NCI-H2107 (cell line): ENCODE measurements around the gene KDM6A.
"Not testable (repeated sequence)": the region's sequence is repeated elsewhere in the genome, so short reads cannot be mapped to it uniquely, and the experiment has no call there.

Source experiments
- DNase-seq: peaks from one replicate; lab custom pipeline; 2025; lab: John Stamatoyannopoulos, UW

The KDM6A gene

DNA sequence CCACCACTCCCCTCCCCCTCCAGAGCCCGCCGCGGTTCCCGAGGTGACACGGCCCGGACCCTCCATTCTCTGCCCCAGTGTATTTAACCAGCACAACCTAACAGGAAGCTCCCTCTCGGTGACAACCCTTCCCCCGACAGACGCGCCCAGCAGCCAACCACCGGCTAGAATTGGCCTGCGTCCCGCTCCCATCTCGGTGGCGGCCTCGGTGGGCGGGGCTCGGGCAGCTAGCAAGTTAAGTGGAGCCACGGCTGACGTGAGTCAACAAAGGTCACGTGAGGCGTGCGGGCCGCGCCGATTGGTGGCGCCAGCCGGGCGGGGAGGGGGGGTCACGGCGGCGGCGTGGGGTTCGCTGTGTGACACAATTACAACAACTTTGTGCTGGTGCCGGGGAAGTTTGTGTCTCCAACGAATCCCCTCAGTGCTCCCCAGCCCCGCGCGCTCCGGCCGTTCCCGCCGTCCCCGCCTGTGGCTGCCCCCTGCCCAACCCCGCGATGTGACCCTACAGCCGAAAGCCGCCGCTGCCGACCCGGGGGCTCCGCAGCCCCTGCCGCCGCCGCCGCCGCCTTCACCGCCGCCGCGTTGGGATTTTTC lies at the start of gene KDM6A:
KDM6A (plus strand) TSS at position 368 of the 594 bp plus-strand sequence. CDS start 364 bp downstream, outside the sequence.
- peak; percentile 96 for DNase-seq

DNA sequence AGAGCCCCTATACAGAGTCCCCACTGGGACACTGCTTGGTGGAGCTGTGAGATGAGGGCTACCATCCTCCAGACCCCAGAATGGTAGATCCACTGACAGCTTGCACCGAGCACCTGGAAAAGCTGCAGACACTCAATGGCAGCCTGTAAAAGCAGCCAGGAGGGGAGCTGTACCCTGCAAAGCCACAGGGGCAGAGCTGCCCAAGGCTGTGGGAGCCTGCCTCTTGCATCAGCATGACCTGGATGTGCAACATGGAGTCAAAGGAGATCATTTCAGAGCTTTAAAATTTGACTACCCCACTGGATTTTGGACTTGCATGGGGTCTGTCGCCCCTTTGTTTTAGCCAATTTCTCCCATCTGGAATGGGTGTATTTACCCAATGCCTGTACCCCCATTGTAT lies 49.8 kb upstream of the KDM6A start:
- not testable (repeated sequence) for DNase-seq

DNA sequence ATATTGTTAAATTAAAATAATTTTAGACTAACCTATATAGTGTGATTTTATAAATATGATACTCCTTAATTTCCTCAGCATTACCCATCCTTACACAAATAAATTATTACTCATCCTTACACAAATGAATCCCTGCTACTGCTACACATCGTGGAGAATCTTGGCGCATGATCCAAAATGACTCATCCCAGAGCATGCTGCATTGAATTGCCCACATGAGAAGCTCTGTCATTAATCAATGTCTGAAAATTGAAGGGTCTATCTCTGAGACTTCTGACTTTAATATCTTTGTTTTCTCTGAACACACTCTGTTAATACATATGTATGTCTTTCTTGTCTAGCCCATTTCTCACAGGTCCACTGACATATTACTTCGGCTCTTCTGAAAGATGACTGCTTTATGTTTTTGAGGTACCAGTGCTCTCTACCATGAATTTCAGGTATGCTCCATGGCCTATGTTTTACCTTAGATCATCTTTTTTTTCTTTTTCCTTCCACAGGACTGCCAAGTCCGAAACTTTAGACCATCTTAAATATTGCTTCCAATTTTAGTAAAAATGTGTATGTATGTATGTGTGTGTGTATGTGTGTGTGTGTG lies 44.9 kb upstream of the KDM6A start:
- no peak for DNase-seq

DNA sequence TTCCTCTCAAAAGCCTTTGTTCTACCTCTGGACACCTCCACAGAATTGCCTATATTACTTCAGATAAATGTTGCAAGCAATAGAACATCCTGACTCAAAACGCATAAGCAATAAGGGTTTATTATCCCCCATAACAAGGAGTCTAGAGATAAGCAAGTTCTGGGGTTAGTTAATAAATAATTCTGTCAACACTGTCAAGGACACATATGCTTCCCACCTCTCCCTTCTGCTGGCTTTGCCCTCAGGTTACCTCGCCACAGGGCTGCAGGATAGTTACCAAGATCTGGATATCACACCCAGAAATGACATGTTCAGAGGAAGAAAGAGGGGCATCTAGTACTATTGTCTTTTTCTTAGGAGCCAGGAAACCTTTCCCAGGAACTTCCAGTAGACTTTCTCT lies 43.2 kb upstream of the KDM6A start:
- DNase-seq, result no peak

DNA sequence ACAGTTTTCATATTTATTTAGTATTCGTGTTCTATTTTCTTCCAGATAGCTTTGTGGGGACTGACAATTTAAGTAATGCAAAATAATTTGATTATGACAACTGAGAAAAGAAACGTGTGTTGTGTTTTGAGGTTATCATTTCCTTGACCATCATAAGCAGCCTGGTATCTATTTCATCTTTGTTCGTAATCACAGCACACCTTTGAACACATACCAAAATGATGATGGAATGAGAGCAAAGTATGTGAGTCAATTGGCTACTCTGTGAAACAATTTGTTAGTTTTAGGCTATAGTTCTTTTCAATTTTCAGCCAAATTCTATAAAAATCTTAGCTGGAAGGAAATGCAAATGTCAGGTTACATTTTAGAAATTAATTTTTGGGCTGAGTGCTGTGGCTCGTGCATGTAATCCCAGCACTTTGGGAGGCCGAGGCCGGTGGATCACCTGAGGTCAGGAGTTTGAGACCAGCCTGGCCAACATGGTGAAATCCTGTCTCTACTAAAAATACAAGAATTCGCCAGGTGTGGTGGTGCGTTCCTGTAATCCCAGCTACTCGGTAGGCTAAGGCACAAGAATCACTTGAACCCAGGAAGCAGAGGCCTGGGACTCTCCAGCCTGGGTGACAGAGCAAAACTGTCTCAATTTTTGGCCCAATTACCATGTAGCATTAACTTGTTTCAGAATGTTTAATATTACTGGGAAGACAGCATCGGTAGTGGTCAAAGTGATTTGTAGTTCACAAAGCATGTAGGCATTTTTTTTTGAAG lies 30.3 kb upstream of the KDM6A start:
- DNase-seq, result no peak

DNA sequence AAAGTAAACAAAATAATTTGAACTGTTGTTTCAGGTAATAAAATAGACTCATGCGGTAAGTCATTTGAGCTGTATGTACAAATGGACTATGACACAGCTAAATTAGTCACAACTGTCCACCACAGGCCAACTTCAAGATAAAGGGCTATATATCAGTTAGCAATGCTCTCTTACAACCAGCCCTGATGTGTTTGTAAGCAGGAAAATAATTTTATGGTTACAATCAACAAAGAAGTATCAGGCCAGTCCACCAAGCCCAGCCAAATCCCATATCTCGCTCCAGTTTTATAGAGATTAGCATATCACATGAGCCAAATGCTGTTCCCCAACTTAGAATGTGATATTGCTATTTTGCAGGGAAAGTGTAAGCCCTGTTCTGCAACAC lies 29.7 kb upstream of the KDM6A start:
- no peak for DNase-seq

DNA sequence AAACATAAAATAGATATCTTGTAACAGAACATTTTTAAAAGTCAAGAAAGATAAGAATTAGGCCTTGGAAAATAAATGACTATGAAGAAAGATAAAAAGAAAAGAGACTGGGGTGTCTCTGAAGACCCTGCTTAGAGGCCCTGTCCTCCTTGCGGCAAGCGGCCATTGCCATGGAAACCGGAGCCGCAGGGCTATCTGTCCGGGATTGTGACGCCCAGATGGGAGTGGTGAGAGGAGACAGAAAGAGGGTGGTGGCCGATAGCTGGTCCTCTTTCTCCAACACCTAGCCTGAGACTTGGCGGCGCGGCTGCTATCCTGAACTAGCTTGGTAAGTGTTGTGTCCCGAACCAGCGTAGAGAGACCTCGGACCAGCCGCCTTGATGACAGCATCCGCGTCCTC lies 29.2 kb upstream of the KDM6A start, which contains the start of gene DUSP21:
DUSP21 (plus strand) TSS at position 269 of the 400 bp plus-strand sequence; CDS start at position 381, 112 bp downstream.
- DNase-seq, result no peak

DNA sequence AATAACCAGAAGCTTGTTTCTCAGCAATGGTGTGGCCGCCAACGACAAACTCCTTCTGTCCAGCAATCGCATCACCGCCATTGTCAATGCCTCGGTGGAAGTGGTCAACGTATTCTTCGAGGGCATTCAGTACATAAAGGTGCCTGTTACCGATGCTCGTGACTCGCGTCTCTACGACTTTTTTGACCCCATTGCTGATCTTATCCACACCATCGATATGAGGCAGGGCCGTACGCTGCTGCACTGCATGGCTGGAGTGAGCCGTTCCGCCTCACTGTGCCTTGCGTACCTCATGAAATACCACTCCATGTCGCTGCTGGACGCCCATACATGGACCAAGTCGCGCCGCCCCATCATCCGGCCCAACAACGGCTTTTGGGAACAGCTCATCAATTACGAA lies 28.8 kb upstream of the KDM6A start:
- DNase-seq, result no peak

DNA sequence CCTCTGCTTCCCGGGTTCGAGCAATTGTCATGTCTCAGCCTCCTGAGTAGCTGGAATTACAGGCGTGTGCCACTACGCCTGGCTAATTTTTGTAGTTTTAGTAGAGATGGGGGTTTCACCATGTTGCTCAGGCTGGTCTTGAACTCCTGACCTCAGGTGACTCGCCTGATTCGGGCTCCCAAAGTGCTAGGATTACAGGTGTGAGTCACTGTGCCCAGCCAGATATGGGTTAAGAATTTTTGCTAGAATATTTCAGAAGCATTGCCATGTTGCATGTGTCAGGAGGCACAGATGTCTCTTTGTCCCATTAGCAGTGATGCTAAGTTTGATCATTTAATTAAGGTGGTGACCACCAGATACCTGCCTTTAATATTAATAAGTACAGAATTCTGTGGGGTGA lies 22.1 kb upstream of the KDM6A start:
- DNase-seq, result not testable (repeated sequence)

DNA sequence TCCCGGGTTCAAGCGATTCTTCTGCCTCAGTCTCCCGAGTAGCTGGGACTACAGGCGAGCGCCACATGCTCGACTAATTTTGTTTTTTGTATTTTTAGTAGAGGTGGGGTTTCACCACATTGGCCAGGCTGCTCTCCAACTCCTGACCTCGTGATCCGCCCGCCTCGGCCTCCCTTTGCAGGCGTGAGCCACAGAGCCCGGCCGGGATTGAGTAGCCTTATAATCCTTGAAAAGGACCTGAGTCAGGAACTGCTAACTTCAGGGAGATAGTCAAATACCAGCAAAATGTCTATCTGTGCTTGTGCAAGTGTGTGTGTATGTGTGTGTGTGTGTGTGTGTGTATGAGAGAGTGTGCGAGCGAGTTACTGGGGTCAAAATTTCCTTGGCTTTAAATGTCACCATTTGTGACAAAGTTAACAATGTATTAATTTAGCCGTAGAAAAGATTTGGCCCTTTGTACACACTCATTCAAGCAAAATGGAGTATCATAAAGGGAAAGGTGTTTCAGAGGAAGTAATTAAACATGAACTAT lies 1.8 kb upstream of the KDM6A start:
- DNase-seq, result no peak

DNA sequence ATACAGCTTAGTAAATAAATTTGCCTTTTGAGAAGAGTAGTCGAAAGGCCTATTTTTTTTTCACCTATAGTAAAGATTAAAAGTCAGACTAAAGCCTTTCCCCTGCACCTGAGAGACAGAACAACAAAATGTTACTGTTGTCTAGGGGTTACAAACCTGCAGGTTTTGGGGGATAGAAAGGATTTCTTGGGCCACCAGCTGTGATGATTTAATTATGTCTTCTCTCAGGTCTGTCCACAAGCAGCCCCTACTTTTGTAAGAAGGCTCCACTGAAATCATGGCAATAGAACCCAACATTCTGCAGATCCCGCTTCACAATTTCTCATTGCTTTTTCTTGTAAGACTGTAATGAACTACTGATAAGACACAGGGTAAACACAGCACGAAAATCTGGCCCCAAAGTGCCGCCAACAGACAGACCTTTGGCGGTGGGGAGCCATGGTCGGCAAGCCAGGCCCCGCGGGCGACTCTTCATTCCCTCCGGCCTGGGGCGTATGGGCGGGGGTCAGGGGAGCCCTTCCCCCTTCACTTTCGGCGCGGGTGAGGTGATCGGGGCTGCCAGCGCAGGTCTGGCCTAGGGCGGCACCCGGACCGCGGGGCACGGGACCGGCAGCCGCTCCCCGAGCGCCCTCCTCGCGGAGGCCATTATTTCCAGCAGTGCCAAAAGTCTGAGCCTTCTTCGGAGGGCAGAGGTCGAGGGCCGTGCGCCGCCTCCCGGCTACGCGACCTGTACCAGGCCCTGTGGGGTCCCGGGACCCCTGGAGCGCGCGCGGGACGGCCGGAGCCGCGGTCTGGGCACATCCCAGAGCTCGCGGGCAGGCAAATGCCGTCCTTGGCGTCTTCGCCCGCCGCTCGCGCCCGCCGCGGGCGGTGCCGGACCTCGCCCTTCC lies 812 bp upstream of the KDM6A start:
- DNase-seq, result no peak

DNA sequence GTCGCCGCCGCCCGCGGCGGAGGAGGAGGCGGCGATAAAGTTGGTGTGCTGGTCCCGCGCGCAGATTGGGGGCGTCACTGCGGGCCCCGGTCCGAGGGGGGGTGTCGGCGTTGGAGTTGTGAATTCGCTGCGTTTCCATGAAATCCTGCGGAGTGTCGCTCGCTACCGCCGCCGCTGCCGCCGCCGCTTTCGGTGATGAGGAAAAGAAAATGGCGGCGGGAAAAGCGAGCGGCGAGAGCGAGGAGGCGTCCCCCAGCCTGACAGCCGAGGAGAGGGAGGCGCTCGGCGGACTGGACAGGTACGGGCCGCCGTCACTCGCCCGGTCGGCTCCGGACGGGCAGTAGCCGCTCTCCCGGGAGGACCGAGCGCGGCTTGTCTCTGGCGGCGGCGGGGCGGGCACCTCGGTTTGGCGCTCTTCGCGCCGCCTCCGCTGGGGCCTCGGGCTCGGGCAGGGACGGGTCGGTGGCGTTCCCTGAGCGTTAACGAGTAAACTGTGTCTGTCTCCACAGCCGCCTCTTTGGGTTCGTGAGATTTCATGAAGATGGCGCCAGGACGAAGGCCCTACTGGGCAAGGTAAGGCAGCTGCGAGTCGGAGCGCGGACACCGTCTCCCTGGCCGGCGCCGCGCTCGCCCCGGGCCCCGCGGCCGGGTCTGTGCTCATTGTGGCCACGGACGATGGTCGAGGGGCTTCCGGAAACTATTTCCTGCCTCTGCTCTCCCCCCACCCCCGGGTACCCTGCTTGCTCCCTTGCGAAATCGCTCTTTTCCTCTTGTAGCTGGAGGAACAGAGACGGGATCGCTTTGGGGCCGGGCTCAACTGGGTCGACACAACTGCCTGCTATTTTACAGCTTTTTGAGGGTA lies 658 bp downstream of the KDM6A start:
- no peak for DNase-seq

DNA sequence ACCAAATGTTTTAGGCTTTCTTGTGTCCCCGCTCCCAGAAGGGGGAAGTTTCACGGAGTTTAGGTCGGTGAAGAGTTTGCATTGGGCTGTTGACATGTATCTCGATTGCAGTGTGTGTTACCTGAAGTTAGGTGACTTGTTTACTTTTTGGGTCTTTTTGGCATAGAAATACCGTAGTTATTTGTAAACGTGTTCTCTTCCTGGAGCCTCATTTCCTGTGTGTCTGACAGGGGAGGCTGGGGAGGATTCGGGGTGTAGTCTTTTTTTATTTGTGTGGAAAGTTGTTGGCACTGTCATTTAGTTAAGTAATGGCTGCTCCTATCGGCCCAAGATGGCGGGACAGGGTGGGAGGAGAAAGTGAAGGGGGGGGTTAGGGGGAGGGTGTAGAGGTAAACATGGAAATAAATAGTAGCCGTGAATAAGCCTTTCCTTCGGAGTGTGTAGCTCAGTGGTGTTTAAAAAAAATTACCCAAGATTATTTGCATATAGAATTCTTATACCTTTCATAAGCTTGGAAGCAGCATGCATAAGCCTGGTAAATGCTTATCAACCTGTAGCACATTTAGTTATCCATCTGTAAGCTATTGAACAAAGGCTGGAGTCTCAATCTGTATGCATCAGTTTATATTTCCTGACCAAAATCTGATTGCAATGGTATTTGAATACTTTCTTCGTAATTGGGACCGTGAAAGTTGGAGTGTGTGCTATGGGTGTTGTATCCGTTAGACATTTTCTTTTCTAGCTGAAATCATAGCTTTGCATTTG lies 1.6 kb downstream of the KDM6A start:
- no peak for DNase-seq

DNA sequence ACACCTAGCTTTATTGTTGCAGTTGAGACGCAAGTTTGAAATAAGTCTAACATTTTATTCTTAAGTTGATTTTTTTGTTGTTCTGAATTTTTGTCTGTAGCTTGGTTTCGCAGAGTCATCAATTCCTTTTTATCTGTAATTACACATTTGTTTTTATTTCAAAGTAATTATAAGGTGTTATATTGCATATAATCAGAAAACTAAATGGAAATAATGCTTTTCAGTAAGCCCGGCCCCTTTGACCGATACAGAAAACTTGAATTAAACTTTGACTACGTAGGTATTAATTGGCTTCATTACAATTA lies 2.1 kb downstream of the KDM6A start:
- DNase-seq, result no peak

DNA sequence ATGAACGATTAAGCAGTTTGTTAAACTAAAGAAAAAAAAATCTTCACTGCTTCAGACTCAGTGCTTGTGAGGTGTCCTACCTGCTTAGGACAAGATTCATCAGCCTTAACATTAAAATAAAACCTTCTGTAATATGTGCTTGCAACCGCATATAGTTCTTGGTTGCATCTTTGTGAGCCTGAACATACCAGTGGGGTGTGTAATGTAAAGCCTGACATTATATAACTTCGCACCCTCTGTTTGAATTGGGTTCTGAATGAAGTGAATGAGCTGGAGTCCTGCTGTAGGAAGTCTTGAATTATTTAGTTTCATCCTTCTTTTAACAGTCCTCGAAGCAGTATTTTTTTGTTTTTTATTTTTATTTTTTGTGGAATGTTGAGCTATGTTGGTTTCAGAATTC lies 3.1 kb downstream of the KDM6A start:
- DNase-seq, result no peak

DNA sequence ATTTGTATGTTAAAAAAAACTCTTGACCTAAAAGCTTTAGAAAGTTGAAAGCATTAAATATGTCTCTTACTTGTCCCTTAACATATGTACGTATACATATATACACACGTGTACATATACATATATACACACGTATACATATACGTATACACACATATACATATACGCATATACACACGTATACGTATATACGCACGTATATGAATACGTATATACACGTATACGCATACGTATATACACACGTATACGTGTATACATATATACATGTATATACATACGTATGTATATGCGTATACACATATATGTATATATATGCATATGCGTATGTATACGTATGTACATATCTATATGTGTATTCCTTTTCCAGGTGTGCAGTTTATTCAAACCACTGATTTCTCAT lies 3.8 kb downstream of the KDM6A start:
- DNase-seq, result no peak

DNA sequence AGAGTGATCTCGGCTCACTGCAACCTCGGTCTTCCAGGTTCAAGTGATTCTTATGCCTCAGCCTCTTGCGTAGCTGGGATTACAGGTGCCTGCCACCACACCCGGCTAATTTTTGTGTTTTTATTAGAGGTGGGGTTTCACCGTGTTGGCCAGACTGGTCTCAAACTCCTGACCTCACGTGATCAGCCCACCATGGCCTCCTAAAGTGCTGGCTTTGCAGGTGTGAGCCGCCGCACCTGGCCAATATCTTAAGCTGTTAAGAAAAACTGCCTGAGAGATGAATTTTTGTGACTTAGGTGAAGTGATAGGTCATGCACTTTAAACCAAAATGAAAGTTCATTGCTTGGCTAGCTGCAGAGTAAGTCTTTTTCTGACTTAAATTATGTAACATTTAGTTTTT lies 5.8 kb downstream of the KDM6A start:
- no peak for DNase-seq

DNA sequence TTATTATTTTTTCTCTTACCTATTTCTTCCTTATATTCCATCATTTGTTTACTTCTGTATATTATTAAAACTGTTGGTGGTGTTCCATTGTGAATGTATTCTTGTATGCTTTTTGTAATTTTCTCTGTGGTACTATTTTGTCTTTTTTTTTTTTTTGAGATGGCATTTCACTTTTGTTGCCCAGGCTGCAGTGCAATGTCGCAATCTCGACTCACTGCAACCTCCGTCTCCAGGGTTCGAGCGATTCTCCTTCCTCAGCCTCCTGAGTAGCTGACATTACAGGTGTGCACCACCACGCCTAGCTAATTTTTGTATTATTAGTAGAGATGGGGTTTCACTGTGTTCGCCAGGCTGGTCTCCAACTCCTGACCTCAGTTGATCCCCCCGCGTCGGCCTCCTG lies 8.6 kb downstream of the KDM6A start:
- DNase-seq, result no peak

DNA sequence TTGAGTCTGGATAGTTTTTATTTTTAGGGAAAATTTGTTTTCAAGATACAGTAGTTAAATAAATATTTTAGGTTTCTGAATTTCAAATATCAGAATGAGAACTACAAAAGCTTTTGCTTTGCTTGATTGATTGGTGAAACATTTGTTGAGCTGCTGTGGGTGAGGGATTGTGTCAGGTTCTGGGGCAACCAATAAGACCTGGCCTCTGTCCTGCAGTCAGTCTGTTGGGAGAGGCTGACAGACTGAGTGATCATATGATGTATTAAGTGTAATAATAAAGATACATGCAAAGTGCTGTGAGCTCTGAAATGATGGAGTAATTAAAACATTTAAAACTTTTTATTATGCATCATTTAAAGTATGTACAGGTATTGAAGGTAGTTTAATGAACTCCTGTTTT lies 9.6 kb downstream of the KDM6A start:
- no peak for DNase-seq

DNA sequence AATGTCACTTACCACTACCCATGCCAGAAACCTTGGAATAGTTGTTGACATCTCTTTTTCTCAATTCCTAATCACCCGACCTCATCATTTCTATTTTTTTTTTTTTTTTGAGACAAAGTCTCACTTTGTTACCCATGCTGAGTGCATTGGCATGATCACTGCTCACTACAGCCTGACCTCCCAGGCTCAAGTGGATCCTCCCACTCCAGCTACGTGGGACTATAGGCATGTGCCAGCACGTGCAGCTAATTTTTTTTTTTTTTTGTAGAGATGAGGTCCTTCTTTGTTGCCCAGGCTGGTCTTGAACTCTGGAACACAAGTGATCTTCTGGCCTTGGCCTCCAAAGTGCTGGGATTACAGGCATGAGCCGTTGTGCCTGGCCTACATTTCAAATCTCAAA lies 12.0 kb downstream of the KDM6A start:
- DNase-seq, result no peak

DNA sequence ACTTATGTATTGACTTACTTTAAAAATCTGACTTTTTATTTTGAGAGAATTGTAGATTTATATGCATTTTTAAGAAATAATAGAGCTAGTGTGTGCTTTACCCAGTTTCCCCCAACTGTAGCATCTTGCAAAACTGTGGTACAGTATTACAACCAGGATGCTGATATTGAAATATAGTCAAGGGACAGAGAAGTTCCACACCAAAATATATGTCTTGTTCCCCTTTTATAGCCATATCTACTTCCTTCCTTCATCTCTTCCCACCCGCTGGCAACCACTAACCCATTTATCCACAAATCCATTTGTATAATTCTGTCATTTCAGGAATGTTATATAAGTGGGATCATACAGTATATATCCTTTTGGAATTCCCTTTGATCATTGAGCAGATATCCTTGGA lies 16.8 kb downstream of the KDM6A start:
- DNase-seq, result no peak
